IMR-90 (cell line): ENCODE results near the gene CHAT. TPM values are rescaled to one million over a fixed set of nuclear protein-coding genes. Genes with fewer than 3 reads are reported as not detected.

Experiments used
- ATAC-seq: fragments of 200-7000 bp; cut with Tn5 transposase; 2 replicates; pipeline ENCODE4 v1.9.1; 2020; ENCODE audit warnings: low read depth, mild to moderate bottlenecking, moderate library complexity
- BruUV-seq: library from RNA; stranded (reverse); fragments of 400-500 nt; replicated peaks from 2 replicates; lab custom pipeline; 2021; lab: Mats Ljungman, UMichigan
- CTCF ChIA-PET: fragments of 300-600 bp; formaldehyde crosslinking; extraction: SDS; loops from one replicate; lab custom pipeline; 2021; ENCODE audit warnings: antibody characterized with exemption; lab: Yijun Ruan, JAX
- POLR2A ChIA-PET: fragments of 300-600 bp; sonication (Branson Sonifier 250); formaldehyde crosslinking; loops from one replicate; lab custom pipeline; 2022; ENCODE audit warnings: antibody characterized with exemption; ENCODE audit not compliant: unreplicated experiment; lab: Charles Lee
- DNase-seq: peaks from one replicate; pipeline ENCODE4 v3.0.0; 2013
- H2AFZ ChIP-seq: replicated peaks from 2 replicates; pipeline ENCODE3; 2013; ENCODE audit warnings: low read length, mild to moderate bottlenecking; ENCODE audit not compliant: poor library complexity
- H2AK5ac ChIP-seq: 2 replicates; pipeline ENCODE4 v1.6.1; 2013; ENCODE audit warnings: low read depth, low read length, inconsistent platforms
- H2AK9ac ChIP-seq: replicated peaks from 2 replicates; pipeline ENCODE3; 2013; ENCODE audit warnings: mild to moderate bottlenecking, low read depth, low read length, moderate library complexity; ENCODE audit not compliant: poor library complexity
- H2BK120ac ChIP-seq: 2 replicates; pipeline ENCODE4 v1.6.1; 2013; ENCODE audit warnings: low read depth, low read length, inconsistent platforms
- H2BK15ac ChIP-seq: 3 replicates; pipeline ENCODE4 v1.6.1; 2013; ENCODE audit warnings: low read depth, low read length, inconsistent platforms
- H2BK20ac ChIP-seq: 2 replicates; pipeline ENCODE4 v1.6.1; 2013; ENCODE audit warnings: low read depth, mild to moderate bottlenecking, inconsistent platforms, low read length, moderate library complexity
- H2BK5ac ChIP-seq: 2 replicates; pipeline ENCODE4 v1.6.1; 2013; ENCODE audit warnings: mild to moderate bottlenecking, low read depth, low read length, inconsistent platforms; ENCODE audit not compliant: poor library complexity, severe bottlenecking
- H3K14ac ChIP-seq: replicated peaks from 2 replicates; pipeline ENCODE4 v1.6.1; 2013; ENCODE audit warnings: low read depth, low read length, inconsistent platforms
- H3K18ac ChIP-seq: 2 replicates; pipeline ENCODE4 v1.6.1; 2013; ENCODE audit warnings: low read depth, low read length, control low read depth
- H3K23ac ChIP-seq: 2 replicates; pipeline ENCODE4 v1.6.1; 2013; ENCODE audit warnings: low read depth, low read length, inconsistent platforms
- H3K27ac ChIP-seq: 2 replicates; pipeline ENCODE4 v1.5.1; 2013; ENCODE audit warnings: mild to moderate bottlenecking, control low read depth, low read length; ENCODE audit not compliant: insufficient read depth
- H3K27me3 ChIP-seq: 2 replicates; pipeline ENCODE4 v1.6.1; 2013; ENCODE audit warnings: low read length; ENCODE audit not compliant: control insufficient read depth, insufficient read depth
- H3K36me3 ChIP-seq: 2 replicates; pipeline ENCODE4 v1.6.1; 2013; ENCODE audit warnings: low read length, mixed read lengths; ENCODE audit not compliant: control insufficient read depth, insufficient read depth
- H3K4ac ChIP-seq: 2 replicates; pipeline ENCODE4 v1.6.1; 2013; ENCODE audit warnings: low read depth, low read length, inconsistent platforms
- H3K4me1 ChIP-seq: 2 replicates; pipeline ENCODE4 v1.6.1; 2013; ENCODE audit warnings: low read length, mixed read lengths; ENCODE audit not compliant: control insufficient read depth, insufficient read depth
- H3K4me2 ChIP-seq: 2 replicates; pipeline ENCODE4 v1.6.1; 2013; ENCODE audit warnings: low read depth, mild to moderate bottlenecking, control low read depth, low read length, moderate library complexity
- H3K4me3 ChIP-seq: 2 replicates; pipeline ENCODE4 v1.5.1; 2013; ENCODE audit warnings: low read depth, mild to moderate bottlenecking, control low read depth, low read length, moderate library complexity; ENCODE audit not compliant: insufficient read depth
- H3K56ac ChIP-seq: 2 replicates; pipeline ENCODE4 v1.6.1; 2013; ENCODE audit warnings: low read length, inconsistent platforms; ENCODE audit not compliant: insufficient read depth; ENCODE audit errors: extremely low read depth
- H3K79me1 ChIP-seq, 2 experiments: 2 replicates each; pipeline ENCODE4 v1.6.1; 2013; ENCODE audit warnings: low read length in 2 of 2, inconsistent platforms in 1 of 2, low read depth in 1 of 2
- H3K9ac ChIP-seq: 2 replicates; pipeline ENCODE4 v1.6.1; 2013; ENCODE audit warnings: low read depth, low read length, control low read depth
- H3K9me1 ChIP-seq: 2 replicates; pipeline ENCODE4 v1.6.1; 2013; ENCODE audit warnings: low read length, inconsistent platforms; ENCODE audit not compliant: insufficient read depth
- H3K9me3 ChIP-seq: 2 replicates; pipeline ENCODE4 v1.6.1; 2013; ENCODE audit warnings: low read length; ENCODE audit not compliant: control insufficient read depth, insufficient read depth
- H4K20me1 ChIP-seq: 2 replicates; pipeline ENCODE4 v1.6.1; 2013; ENCODE audit warnings: low read length, inconsistent platforms; ENCODE audit not compliant: insufficient read depth
- H4K5ac ChIP-seq: 2 replicates; pipeline ENCODE4 v1.6.1; 2013; ENCODE audit warnings: mild to moderate bottlenecking, low read depth, low read length, control low read depth
- H4K8ac ChIP-seq, 2 experiments: 2 replicates each; pipeline ENCODE4 v1.6.1; 2013; ENCODE audit warnings: low read depth in 2 of 2, low read length in 2 of 2, control low read depth in 1 of 2, inconsistent platforms in 1 of 2
- H4K91ac ChIP-seq: 2 replicates; pipeline ENCODE4 v1.6.1; 2013; ENCODE audit warnings: low read depth, low read length, inconsistent platforms; ENCODE audit not compliant: insufficient read depth
- CEBPB ChIP-seq: IDR thresholded peaks from 2 replicates; pipeline ENCODE4 v1.6.1; 2012; ENCODE audit warnings: low read depth, low read length, improper control_type of control experiment
- CTCF ChIP-seq: conservative IDR thresholded peaks from 2 replicates; pipeline ENCODE4 v1.5.1; 2012; ENCODE audit warnings: mild to moderate bottlenecking, low read depth, low read length, improper control_type of control experiment
- NFE2L2 ChIP-seq: fragments of 150-350 bp; IDR thresholded peaks from 2 replicates; pipeline ENCODE4 v1.6.1; 2016; ENCODE audit warnings: low read depth, mild to moderate bottlenecking, low read length
- RCOR1 ChIP-seq: IDR thresholded peaks from 2 replicates; pipeline ENCODE4 v1.6.1; 2012; ENCODE audit warnings: mild to moderate bottlenecking, low read length, improper control_type of control experiment; ENCODE audit not compliant: insufficient replicate concordance
- RFX5 ChIP-seq: IDR thresholded peaks from 2 replicates; pipeline ENCODE4 v1.8.0; 2012; ENCODE audit warnings: low read depth, mild to moderate bottlenecking, low read length, moderate library complexity
- dilution Hi-C: fragments of 300-500 bp; cut with HindIII; formaldehyde crosslinking; loops from one replicate; pipeline ENCODE4 v1.14.3; 2018; ENCODE audit warnings: low sequenced_read_pairs; ENCODE audit not compliant: unreplicated experiment
- in situ Hi-C: fragments of 300-500 bp; cut with MboI; formaldehyde crosslinking; loops from 3 replicates; pipeline ENCODE4 v1.14.3; 2019; ENCODE audit warnings: low sequenced_read_pairs, inconsistent platforms, mixed read lengths
- intact Hi-C: fragments of 100-400 bp; cut with micrococcal nuclease; formaldehyde crosslinking; loops from 2 replicates; pipeline ENCODE4 v1.10.0; 2022
- polyA plus RNA-seq, 3 experiments: library from polyadenylated mRNA; depleted of rRNA; stranded (reverse); fragments of >200 nt; gene quantifications; 2 replicates each; pipeline ENCODE4 v1.2.3, GENCODE V29; 2012; ENCODE audit warnings: low replicate concordance in 1 of 3
- total RNA-seq: library from RNA; depleted of rRNA; stranded (reverse); fragments of >200 nt; gene quantifications from 2 replicates; pipeline ENCODE4 v1.2.3, GENCODE V29; 2012

The CHAT gene
- total and polyA plus RNA-seq, 2 of the 4 experiments (the other 2 are of a cell fraction) = not detected

GRCh38 chr10:49585387-49585786, 28.4 kb upstream of the CHAT start:
- no TSS peak for BruUV-seq
- Histone ChIP-seq H4K91ac (no peak overlapping the region), H3K36me3 (no peaks in the 10 kb centered on the region), H3K18ac (no peak overlapping the region), H3K4me3 (no peak overlapping the region), H4K8ac (no peak overlapping the region), H3K14ac (no peak overlapping the region), H3K9me3 (no peaks in the 10 kb centered on the region), H4K20me1 (no peaks in the 10 kb centered on the region), H3K23ac (no peak overlapping the region), H3K4me1 (no peaks in the 10 kb centered on the region), H3K9ac (no peak overlapping the region), H2BK5ac (no peak overlapping the region), H3K56ac (no peak overlapping the region), H3K4me2 (no peak overlapping the region), H2AK9ac (no peak overlapping the region), H2BK15ac (no peak overlapping the region), H3K27ac (no peak overlapping the region), H3K79me1 (no peaks in the 10 kb centered on the region), H2AK5ac (no peak overlapping the region), H3K4ac (no peak overlapping the region), H3K27me3 (peaks cover 10% of the 10 kb centered on the region), H2BK120ac (no peak overlapping the region), H4K5ac (no peak overlapping the region), H2AFZ (no peak overlapping the region), H2BK20ac (no peak overlapping the region), H3K9me1 (no peaks in the 10 kb centered on the region)
- intact Hi-C loops = no loop called here
- POLR2A ChIA-PET = no interaction called here
- in situ Hi-C loops = no loop called here
- peak; percentile 84 for TF ChIP-seq CEBPB
- no peak for TF ChIP-seq CTCF
- no peak for TF ChIP-seq NFE2L2
- no peak for TF ChIP-seq RCOR1
- TF ChIP-seq RFX5 = no peak
- peak; percentile 63 for ATAC-seq
- DNase-seq = peak; percentile 9
- dilution Hi-C loops = no loop called here
- CTCF ChIA-PET = interaction anchor here (1.5 kb wide), 1 partner anchor 8 kb away, joined by 5 read pairs; no protein-coding TSS in a partner anchor
